Fibroblast of skin of left quadriceps (primary cell): ENCODE data around the gene CSF1.

Experiments used
- DNase-seq, 2 experiments: peaks; one replicate each; pipeline ENCODE4 v3.0.0-alpha.2; 2013; ENCODE audit warnings: low read depth in 2 of 2

The CSF1 gene

GRCh38 chr1:109977657-109978378, 67.2 kb downstream of the CSF1 start:
- DNase-seq, result no peak

DNA sequence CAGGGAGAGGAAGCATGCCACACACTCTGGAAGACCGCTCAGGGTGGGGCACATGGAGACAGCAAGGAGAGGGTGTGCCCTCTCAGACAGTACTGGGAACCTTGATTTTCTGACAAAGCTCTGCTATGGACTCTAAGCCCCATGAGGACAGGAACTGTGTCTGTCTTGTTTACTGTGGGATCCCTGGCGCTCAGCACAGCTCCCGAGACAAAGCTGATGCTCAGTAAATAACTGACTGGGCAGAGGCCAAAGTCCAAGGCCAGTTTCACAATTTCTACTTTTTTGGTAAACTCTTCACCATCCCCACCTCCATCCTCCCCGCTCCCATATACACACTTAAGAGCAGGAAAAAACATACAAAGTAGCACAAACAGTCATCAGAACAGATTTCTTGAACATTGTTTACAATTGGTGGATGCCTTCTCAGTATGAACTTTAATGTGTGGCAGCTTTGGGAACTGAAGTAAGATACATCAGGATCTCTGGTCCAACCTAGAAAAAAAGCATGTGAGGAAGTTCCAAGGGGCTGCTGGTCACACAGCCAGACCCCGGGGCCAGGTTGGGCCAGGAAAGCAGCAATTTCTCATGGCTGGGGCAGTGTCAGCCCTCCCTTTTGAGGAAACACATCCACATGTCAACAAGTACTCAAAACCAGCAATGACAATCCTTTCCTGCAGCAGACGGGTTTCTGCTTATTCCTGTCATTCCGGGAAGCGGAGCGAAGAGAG, 68.3 kb downstream of the CSF1 start:
- no peak for DNase-seq

- DNase-seq, result no peak
Observed at GRCh38 chr1:109979489-109980091, 68.9 kb downstream of the CSF1 start.
